Thymus (tissue), 11 donors: ENCODE measurements around the gene CRYBA2. TPM values are rescaled to one million over a fixed set of nuclear protein-coding genes. Genes with fewer than 3 reads are reported as not detected.

ENCODE experiments used
- DNase-seq, 9 donors: peaks; one replicate each; pipeline ENCODE4 v3.0.0-alpha.2; 2013; ENCODE audit warnings: low spot score in 9 of 9, low read depth in 6 of 9, missing footprints in 1 of 9
- H3K27ac ChIP-seq, 2 donors: one replicate each; pipeline ENCODE4 v1.5.1; 2013; ENCODE audit warnings: control low read depth in 1 of 2, low read depth in 1 of 2, low read length in 1 of 2, mild to moderate bottlenecking in 1 of 2, moderate library complexity in 1 of 2
- H3K27me3 ChIP-seq, 2 donors: one replicate each; pipeline ENCODE4 v1.5.1; 2013; ENCODE audit warnings: low read length in 1 of 2; ENCODE audit not compliant: control insufficient read depth in 2 of 2, insufficient read depth in 1 of 2
- H3K36me3 ChIP-seq, 2 donors: one replicate each; pipeline ENCODE4 v1.5.1; 2013; ENCODE audit warnings: low read length in 1 of 2, mild to moderate bottlenecking in 1 of 2, moderate library complexity in 1 of 2; ENCODE audit not compliant: control insufficient read depth in 2 of 2, insufficient read depth in 2 of 2
- H3K4me1 ChIP-seq, 2 donors: one replicate each; pipeline ENCODE4 v1.5.1; 2013; ENCODE audit warnings: low read length in 2 of 2; ENCODE audit not compliant: control insufficient read depth in 2 of 2, insufficient read depth in 2 of 2
- H3K4me3 ChIP-seq, 2 donors: one replicate each; pipeline ENCODE4 v1.5.1; 2013; ENCODE audit warnings: low read length in 2 of 2, control low read depth in 1 of 2, mild to moderate bottlenecking in 1 of 2
- H3K9me3 ChIP-seq, 2 donors: one replicate each; pipeline ENCODE4 v1.5.1; 2013; ENCODE audit warnings: low read length in 1 of 2, mild to moderate bottlenecking in 1 of 2; ENCODE audit not compliant: control insufficient read depth in 2 of 2, insufficient read depth in 1 of 2
- WGBS: extraction: QIAGEN DNeasy Blood & Tissue Kit; methylation state at CpG from one replicate; pipeline ENCODE4 v1.1.7; 2013; 5-methylcytosine and 5-hydroxymethylcytosine counted together
- polyA plus RNA-seq: library from polyadenylated mRNA; stranded (reverse); fragments of 200-250 nt; gene quantifications from one replicate; pipeline ENCODE4 v1.2.3, GENCODE V29; 2013
- total RNA-seq: library from RNA; stranded (reverse); fragments of 120-200 nt; gene quantifications from one replicate; pipeline ENCODE4 v1.2.4, GENCODE V29; 2013
- donor health status: healthy.

The CRYBA2 gene
- total and polyA plus RNA-seq, 2 donors, result 0.14 to 0.55 TPM

GRCh38 chr2:219032051-219032745, 39.0 kb upstream of the CRYBA2 start:
- Histone ChIP-seq H3K4me1 (no peaks in the 10 kb centered on the region), H3K9me3 (peaks cover 0 to 3% of the 10 kb centered on the region in 2 donors), H3K27ac (no peak overlapping the region), H3K27me3 (peaks cover 0 to 36% of the 10 kb centered on the region in 2 donors), H3K36me3 (no peaks in the 10 kb centered on the region), H3K4me3 (no peak overlapping the region)
- DNase-seq, result no peak
- 92% methylated on average over 23 of the region's 23 CpGs for WGBS

- Histone ChIP-seq H3K27me3 (peaks cover 0 to 40% of the 10 kb centered on the region in 2 donors), H3K9me3 (peaks cover 0 to 3% of the 10 kb centered on the region in 2 donors), H3K4me1 (no peaks in the 10 kb centered on the region), H3K36me3 (no peaks in the 10 kb centered on the region), H3K4me3 (no peak overlapping the region), H3K27ac (no peak overlapping the region)
- no peak for DNase-seq
- 93% methylated on average over 21 of the region's 21 CpGs for WGBS
Measured at GRCh38 chr2:219031005-219031738, 38.0 kb upstream of the CRYBA2 start.

- H3K4me3 ChIP-seq, result no peak overlapping the region
- H3K27ac ChIP-seq, result no peak overlapping the region
- no peak for DNase-seq
- H3K36me3 ChIP-seq, result no peaks in the 10 kb centered on the region
- peaks cover 0 to 37% of the 10 kb centered on the region in 2 donors for H3K27me3 ChIP-seq
- WGBS, result 90% methylated on average over 16 of the region's 16 CpGs
- H3K4me1 ChIP-seq, result no peaks in the 10 kb centered on the region
- H3K9me3 ChIP-seq, result no peaks in the 10 kb centered on the region
Measured at GRCh38 chr2:219030177-219030940, 37.1 kb upstream of the CRYBA2 start.

GRCh38 chr2:219029829-219030165, 36.6 kb upstream of the CRYBA2 start:
- H3K36me3 ChIP-seq, result no peaks in the 10 kb centered on the region
- H3K27ac ChIP-seq, result no peak overlapping the region
- H3K27me3 ChIP-seq, result peaks cover 0 to 39% of the 10 kb centered on the region in 2 donors
- H3K4me1 ChIP-seq, result no peaks in the 10 kb centered on the region
- H3K4me3 ChIP-seq, result no peak overlapping the region
- DNase-seq, result peak; percentile 27 to 76 (median 55)
- 52% methylated on average over 9 of the region's 9 CpGs for WGBS
- no peaks in the 10 kb centered on the region for H3K9me3 ChIP-seq

- Histone ChIP-seq H3K27me3 (peaks cover 0 to 39% of the 10 kb centered on the region in 2 donors), H3K36me3 (no peaks in the 10 kb centered on the region), H3K9me3 (no peaks in the 10 kb centered on the region), H3K27ac (no peak overlapping the region), H3K4me3 (no peak overlapping the region), H3K4me1 (no peaks in the 10 kb centered on the region)
- DNase-seq, result no peak
- 85% methylated on average over 13 of the region's 13 CpGs for WGBS
Measured at GRCh38 chr2:219028996-219029828, 36.0 kb upstream of the CRYBA2 start.

GRCh38 chr2:219028141-219028540, 34.9 kb upstream of the CRYBA2 start:
- Histone ChIP-seq H3K36me3 (no peaks in the 10 kb centered on the region), H3K27ac (no peak overlapping the region), H3K4me1 (no peaks in the 10 kb centered on the region), H3K4me3 (no peak overlapping the region), H3K27me3 (peaks cover 0 to 43% of the 10 kb centered on the region in 2 donors), H3K9me3 (no peaks in the 10 kb centered on the region)
- DNase-seq, result no peak
- WGBS, result 80% methylated on average over 5 of the region's 5 CpGs

- Histone ChIP-seq H3K36me3 (no peaks in the 10 kb centered on the region), H3K4me3 (no peak overlapping the region), H3K9me3 (no peaks in the 10 kb centered on the region), H3K27me3 (peaks cover 0 to 43% of the 10 kb centered on the region in 2 donors), H3K27ac (no peak overlapping the region), H3K4me1 (no peaks in the 10 kb centered on the region)
- no peak for DNase-seq
- WGBS, result 95% methylated on average over 22 of the region's 22 CpGs
Measured at GRCh38 chr2:219027511-219028055, 34.4 kb upstream of the CRYBA2 start.

- Histone ChIP-seq H3K36me3 (no peaks in the 10 kb centered on the region), H3K27ac (no peak overlapping the region), H3K27me3 (peaks cover 0 to 38% of the 10 kb centered on the region in 2 donors), H3K9me3 (no peaks in the 10 kb centered on the region), H3K4me3 (no peak overlapping the region), H3K4me1 (no peaks in the 10 kb centered on the region)
- DNase-seq, result no peak
- 87% methylated on average over 7 of the region's 7 CpGs for WGBS
Measured at GRCh38 chr2:219026946-219027345, 33.7 kb upstream of the CRYBA2 start.
